OCI-LY7 (cell line): ENCODE measurements around the gene SRSF12. TPM values are rescaled to one million over a fixed set of nuclear protein-coding genes. Genes with fewer than 3 reads are reported as not detected.

Experiments
- BruUV-seq: library from RNA; stranded (reverse); fragments of 400-500 nt; replicated peaks from 2 replicates; lab custom pipeline; 2021; lab: Mats Ljungman, UMichigan
- CTCF ChIA-PET: fragments of 300-600 bp; sonication (Branson Sonifier 250); formaldehyde crosslinking; loops from one replicate; lab custom pipeline; 2022; ENCODE audit warnings: antibody characterized with exemption; ENCODE audit not compliant: unreplicated experiment; lab: Charles Lee
- POLR2A ChIA-PET: fragments of 300-600 bp; sonication (Branson Sonifier 250); formaldehyde crosslinking; loops from one replicate; lab custom pipeline; 2022; ENCODE audit warnings: antibody characterized with exemption; lab: Charles Lee
- DNase-seq: peaks from one replicate; pipeline ENCODE4 v3.0.0-alpha.2; 2015; ENCODE audit warnings: low spot score
- H2AFZ ChIP-seq: fragments of 200-600 bp; sonication (generic), shearing (Covaris generic); 2 replicates; pipeline ENCODE4 v1.6.1; 2014; ENCODE audit warnings: mild to moderate bottlenecking, antibody characterized with exemption, low read length, moderate library complexity
- H3K27ac ChIP-seq: fragments of 200-600 bp; sonication (generic); 2 replicates; pipeline ENCODE4 v1.5.1; 2014; ENCODE audit warnings: mixed run types, low read depth, mild to moderate bottlenecking, moderate library complexity, low read length, inconsistent platforms; ENCODE audit not compliant: poor library complexity, severe bottlenecking
- H3K36me3 ChIP-seq: fragments of 200-600 bp; sonication (generic); 2 replicates; pipeline ENCODE4 v1.6.1; 2014; ENCODE audit warnings: mild to moderate bottlenecking, antibody characterized with exemption, low read length, moderate library complexity, mixed read lengths; ENCODE audit not compliant: insufficient read depth
- H3K4me1 ChIP-seq: fragments of 200-600 bp; sonication (generic); 2 replicates; pipeline ENCODE4 v1.5.1; 2014; ENCODE audit warnings: mild to moderate bottlenecking, low read length; ENCODE audit not compliant: insufficient read depth, poor library complexity, severe bottlenecking
- H3K4me2 ChIP-seq: fragments of 200-600 bp; sonication (generic); 2 replicates; pipeline ENCODE4 v1.6.1; 2014; ENCODE audit warnings: mild to moderate bottlenecking, low read length
- H3K4me3 ChIP-seq: fragments of 200-600 bp; sonication (generic); 2 replicates; pipeline ENCODE4 v1.5.1; 2014; ENCODE audit warnings: mild to moderate bottlenecking, low read depth, low read length; ENCODE audit not compliant: poor library complexity, severe bottlenecking
- H3K79me2 ChIP-seq: fragments of 200-600 bp; sonication (generic); 2 replicates; pipeline ENCODE4 v1.6.1; 2016; ENCODE audit warnings: low read depth, mild to moderate bottlenecking, low read length, moderate library complexity, mixed read lengths; ENCODE audit not compliant: insufficient read depth
- H3K9me2 ChIP-seq: fragments of 200-600 bp; sonication (generic); 2 replicates; pipeline ENCODE4 v1.6.1; 2016; ENCODE audit warnings: mild to moderate bottlenecking, low read length, mixed read lengths; ENCODE audit not compliant: insufficient read depth
- H3K9me3 ChIP-seq: fragments of 200-600 bp; sonication (generic); 2 replicates; pipeline ENCODE4 v1.6.1; 2014; ENCODE audit warnings: mild to moderate bottlenecking, mixed run types, low read length, mixed read lengths
- H4K20me1 ChIP-seq: fragments of 200-600 bp; sonication (generic); 2 replicates; pipeline ENCODE4 v1.6.1; 2014; ENCODE audit warnings: mild to moderate bottlenecking, antibody characterized with exemption, low read length, moderate library complexity, mixed read lengths; ENCODE audit not compliant: insufficient read depth
- EZH2phosphoT487 ChIP-seq: fragments of 200-600 bp; sonication (generic); IDR thresholded peaks from 2 replicates; pipeline ENCODE4 v1.6.1; 2018; ENCODE audit warnings: low read depth, borderline replicate concordance, mild to moderate bottlenecking, mixed run types, antibody characterized with exemption, low read length, moderate library complexity, mixed read lengths
- intact Hi-C: fragments of 100-400 bp; cut with micrococcal nuclease; formaldehyde crosslinking; loops from one replicate; pipeline ENCODE4 v1.10.0; 2022; ENCODE audit not compliant: unreplicated experiment
- total RNA-seq, 2 experiments: library from RNA; depleted of rRNA in 1 of 2; stranded (reverse); fragments of >200 nt in 1 of 2; shearing (Covaris generic) in 1 of 2; gene quantifications; 2 replicates each; pipeline ENCODE4 v1.2.3, GENCODE V29; 2014 to 2022
- TF ChIP-seq, protein P1 (sequence below): fragments of 200-600 bp; sonication (generic); conservative IDR thresholded peaks from 2 replicates; pipeline ENCODE4 v1.5.1; 2014; ENCODE audit warnings: mild to moderate bottlenecking, antibody characterized with exemption, low read length, moderate library complexity, mixed read lengths

The SRSF12 gene
- total RNA-seq, 2 experiments from 2014 or later: not detected

DNA sequence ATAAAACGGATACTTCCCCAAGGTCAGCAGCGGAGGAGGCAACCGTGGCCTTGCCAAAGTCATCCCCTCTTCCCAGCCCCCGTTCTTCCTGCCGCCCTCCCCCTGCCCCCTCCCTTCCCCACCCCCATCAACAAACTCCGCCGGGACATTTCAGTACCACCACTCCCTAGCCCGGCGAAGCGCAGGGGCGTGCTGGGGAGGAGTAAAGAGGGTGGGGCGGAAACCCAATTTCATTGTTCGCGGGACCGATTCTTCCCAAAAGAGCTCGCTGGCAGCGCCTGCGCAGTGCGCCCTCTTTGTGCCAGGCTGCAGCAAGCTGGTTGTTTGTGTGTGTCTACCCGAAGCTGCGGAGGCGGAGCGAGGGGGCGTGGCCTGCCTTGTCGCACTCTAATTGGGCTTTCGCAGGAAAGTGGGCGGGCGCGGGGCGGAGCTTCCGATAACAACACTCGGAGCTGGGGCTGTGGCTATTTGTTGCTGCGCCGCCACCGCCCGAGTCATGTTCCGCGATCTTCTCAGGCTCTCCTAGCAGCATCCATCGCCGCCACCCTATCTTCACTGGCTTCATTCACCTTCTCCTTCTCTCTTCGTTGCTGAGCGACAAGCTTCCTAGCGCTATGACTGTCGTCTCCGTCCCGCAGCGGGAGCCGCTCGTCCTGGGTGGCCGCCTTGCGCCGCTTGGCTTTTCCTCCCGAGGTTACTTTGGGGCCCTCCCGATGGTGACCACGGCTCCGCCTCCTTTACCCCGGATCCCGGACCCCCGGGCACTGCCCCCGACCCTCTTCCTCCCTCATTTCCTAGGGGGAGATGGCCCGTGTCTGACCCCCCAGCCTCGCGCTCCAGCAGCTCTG, 37.4 kb downstream of the SRSF12 start, which contains the start of gene PNRC1:
Gene PNRC1, plus strand, starts transcription at position 471 of the 848 bp plus-strand sequence. Its CDS starts 144 bp downstream, at position 615.
- TF ChIP-seq EZH2phosphoT487: no peak
- H3K9me2 ChIP-seq: no peaks in the 10 kb centered on the region
- H3K4me3 ChIP-seq: peak within 1 kb of the TSS; percentile 96
- DNase-seq: peak; percentile 99
- CTCF ChIA-PET: interaction anchor here (1.0 to 1.3 kb wide), 2 partner anchors 64 to 277 kb away, joined by 3 to 4 read pairs; no protein-coding TSS in a partner anchor
- peaks cover 18% of the 10 kb centered on the region; the same call in 1 of the 2 replicates for H4K20me1 ChIP-seq
- peaks cover 30% of the 10 kb centered on the region for H3K79me2 ChIP-seq
- H2AFZ ChIP-seq: peak within 1 kb of the TSS; percentile 86
- H3K9me3 ChIP-seq: no peaks in the 10 kb centered on the region
- intact Hi-C loops: loop anchor here (1.0 to 10.0 kb wide), 6 partner anchors 66 to 1173 kb away; partner anchors contain the start of genes PM20D2 and RNGTT
- H3K4me2 ChIP-seq: peak within 1 kb of the TSS; percentile 99
- BruUV-seq: TSS peak; percentile 35
- peaks cover 34% of the 10 kb centered on the region for H3K36me3 ChIP-seq
- peaks cover 25% of the 10 kb centered on the region for H3K4me1 ChIP-seq
- peak within 1 kb of the TSS; percentile 84 for H3K27ac ChIP-seq
- POLR2A ChIA-PET: interaction anchor here (0.6 to 5.4 kb wide), 28 partner anchors 10 to 1270 kb away, joined by 3 to 66 read pairs (median 4); partner anchors contain the start of genes LYRM2, PM20D2 and RNGTT

DNA sequence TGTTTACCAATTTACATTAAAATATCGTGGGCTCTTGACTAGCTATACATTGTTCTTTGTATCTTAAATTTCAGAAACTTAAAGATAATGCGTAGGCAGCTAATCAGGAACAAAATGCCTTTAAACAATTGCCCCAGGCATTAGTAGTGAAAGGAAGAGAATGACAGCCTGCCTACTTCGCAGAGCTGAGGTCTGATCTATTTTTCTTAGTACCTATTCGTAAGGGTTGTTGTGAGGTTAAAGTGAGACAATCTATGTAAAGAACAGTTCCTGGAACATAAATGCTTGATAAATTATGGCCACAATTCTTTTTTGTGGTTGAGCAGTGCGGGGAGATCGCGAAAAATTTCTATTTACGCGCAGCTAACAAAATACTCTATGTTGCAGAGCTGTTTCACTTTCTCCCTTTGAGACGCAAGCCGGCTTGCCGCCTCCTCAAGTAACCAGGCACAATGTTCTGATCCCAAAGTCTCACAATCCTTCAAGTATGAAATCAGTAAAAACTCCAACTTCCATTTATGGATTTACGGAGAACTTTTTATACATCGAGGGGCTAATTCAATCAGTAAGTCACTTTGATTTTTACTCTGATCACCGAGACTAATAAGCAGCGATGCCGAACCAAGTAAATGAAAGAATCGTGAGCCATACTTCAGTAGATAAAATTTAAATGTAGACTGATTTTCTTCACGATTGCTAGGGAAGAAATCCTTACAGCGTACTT, 38.2 kb downstream of the SRSF12 start:
- peak overlapping the region; percentile 77 for H3K27ac ChIP-seq
- TF ChIP-seq, protein P1, sequence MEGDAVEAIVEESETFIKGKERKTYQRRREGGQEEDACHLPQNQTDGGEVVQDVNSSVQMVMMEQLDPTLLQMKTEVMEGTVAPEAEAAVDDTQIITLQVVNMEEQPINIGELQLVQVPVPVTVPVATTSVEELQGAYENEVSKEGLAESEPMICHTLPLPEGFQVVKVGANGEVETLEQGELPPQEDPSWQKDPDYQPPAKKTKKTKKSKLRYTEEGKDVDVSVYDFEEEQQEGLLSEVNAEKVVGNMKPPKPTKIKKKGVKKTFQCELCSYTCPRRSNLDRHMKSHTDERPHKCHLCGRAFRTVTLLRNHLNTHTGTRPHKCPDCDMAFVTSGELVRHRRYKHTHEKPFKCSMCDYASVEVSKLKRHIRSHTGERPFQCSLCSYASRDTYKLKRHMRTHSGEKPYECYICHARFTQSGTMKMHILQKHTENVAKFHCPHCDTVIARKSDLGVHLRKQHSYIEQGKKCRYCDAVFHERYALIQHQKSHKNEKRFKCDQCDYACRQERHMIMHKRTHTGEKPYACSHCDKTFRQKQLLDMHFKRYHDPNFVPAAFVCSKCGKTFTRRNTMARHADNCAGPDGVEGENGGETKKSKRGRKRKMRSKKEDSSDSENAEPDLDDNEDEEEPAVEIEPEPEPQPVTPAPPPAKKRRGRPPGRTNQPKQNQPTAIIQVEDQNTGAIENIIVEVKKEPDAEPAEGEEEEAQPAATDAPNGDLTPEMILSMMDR: no peak
- TF ChIP-seq EZH2phosphoT487: no peak
- H3K4me2 ChIP-seq: peak overlapping the region; percentile 93
- peak overlapping the region; percentile 96 for H3K4me3 ChIP-seq
- peaks cover 25% of the 10 kb centered on the region for H3K4me1 ChIP-seq
- H3K9me3 ChIP-seq: no peaks in the 10 kb centered on the region
- peak overlapping the region; percentile 86 for H2AFZ ChIP-seq
- peaks cover 18% of the 10 kb centered on the region; the same call in 1 of the 2 replicates for H4K20me1 ChIP-seq
- POLR2A ChIA-PET: interaction anchor here (0.6 to 5.4 kb wide), 31 partner anchors 9 to 1565 kb away, joined by 3 to 66 read pairs (median 4); partner anchors contain the start of genes LYRM2, PM20D2 and RNGTT
- CTCF ChIA-PET: interaction anchor here (0.6 to 1.3 kb wide), 3 partner anchors 65 to 634 kb away, joined by 3 to 6 read pairs (median 3); no protein-coding TSS in a partner anchor
- peaks cover 25% of the 10 kb centered on the region for H3K36me3 ChIP-seq
- intact Hi-C loops: loop anchor here (1.0 to 10.0 kb wide), 6 partner anchors 67 to 1172 kb away; partner anchors contain the start of genes PM20D2 and RNGTT
- H3K9me2 ChIP-seq: no peaks in the 10 kb centered on the region
- peak; percentile 58 for DNase-seq
- TSS peak; percentile 93 for BruUV-seq
- peaks cover 30% of the 10 kb centered on the region for H3K79me2 ChIP-seq

DNA sequence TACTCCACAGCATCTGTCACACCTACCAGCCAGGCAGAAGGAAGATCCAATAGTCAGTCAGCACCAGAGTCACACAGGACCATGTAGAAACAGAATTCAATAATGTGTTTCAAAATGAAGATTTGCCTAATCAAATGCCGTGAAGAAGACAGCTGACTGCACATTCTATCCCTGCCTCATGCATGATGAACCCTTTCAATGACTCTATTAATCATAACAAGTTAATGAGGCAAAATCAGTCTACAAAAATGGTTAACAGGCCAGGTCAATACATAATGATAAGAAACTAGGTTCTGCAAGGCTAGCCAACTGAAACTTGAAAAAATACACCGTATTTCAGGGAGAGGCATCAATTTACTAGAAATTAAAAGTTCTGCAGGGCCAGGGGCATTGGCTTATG, 44.0 kb downstream of the SRSF12 start:
- Histone ChIP-seq H4K20me1 (no peaks in the 10 kb centered on the region), H3K4me2 (no peak overlapping the region), H3K27ac (no peak overlapping the region), H3K79me2 (no peaks in the 10 kb centered on the region), H3K36me3 (no peaks in the 10 kb centered on the region), H3K9me2 (no peaks in the 10 kb centered on the region), H3K4me3 (no peak overlapping the region), H3K4me1 (peaks cover 2% of the 10 kb centered on the region), H3K9me3 (peaks cover 7% of the 10 kb centered on the region; the same call in 1 of the 2 replicates), H2AFZ (no peak overlapping the region)
- TF ChIP-seq, protein P1: no peak
- TF ChIP-seq EZH2phosphoT487: no peak
- DNase-seq: no peak
- POLR2A ChIA-PET: interaction anchor here (0.7 to 1.2 kb wide), 3 partner anchors 30 to 1784 kb away, joined by 3 to 6 read pairs (median 3); no protein-coding TSS in a partner anchor
- BruUV-seq: no TSS peak
- intact Hi-C loops: no loop called here
- CTCF ChIA-PET: no interaction called here
